T-cell (primary cell): ENCODE measurements around the gene POU2AF3. TPM values are rescaled to one million over a fixed set of nuclear protein-coding genes. Genes with fewer than 3 reads are reported as not detected.
"Not testable (repeated sequence)": the region's sequence is repeated elsewhere in the genome, so short reads cannot be mapped to it uniquely, and the experiment has no call there.

ENCODE experiments used
- ATAC-seq, 4 experiments: fragments of 200-7000 bp in 3 of 4; fragments of 150-1000 bp in 1 of 4; cut with Tn5 transposase; replicated peaks in 1 of 4; 1 replicate in 3 of 4; 2 replicates in 1 of 4; pipeline ENCODE4 v1.10.0; 2021; ENCODE audit warnings: moderate library complexity in 3 of 4, mild to moderate bottlenecking in 2 of 4, moderate number of reproducible peaks in 1 of 4
- CTCF ChIA-PET, 2 donors: fragments of 300-600 bp; sonication (Branson Sonifier 250); formaldehyde crosslinking; loops; one replicate each; lab custom pipeline; 2022; ENCODE audit warnings: antibody characterized with exemption in 2 of 2; lab: Charles Lee
- POLR2A ChIA-PET, 2 donors: fragments of 300-600 bp; sonication (Branson Sonifier 250); formaldehyde crosslinking; loops; one replicate each; lab custom pipeline; 2022; ENCODE audit warnings: antibody characterized with exemption in 2 of 2; lab: Charles Lee
- DNase-seq, 35 experiments: peaks; one replicate each; pipeline versions ENCODE4 v3.0.0 to v3.0.0-alpha.2; 2013 to 2023
- H3K27ac ChIP-seq: one replicate; pipeline ENCODE4 v1.5.1; 2013; ENCODE audit warnings: low read length
- H3K27me3 ChIP-seq, 2 experiments: replicated peaks in 1 of 2; 1 replicate in 1 of 2; 2 replicates in 1 of 2; pipeline versions ENCODE4 v1.6.1 to v1.7.0; 2013; ENCODE audit warnings: low read length in 1 of 2, mixed read lengths in 1 of 2; ENCODE audit not compliant: control insufficient read depth in 2 of 2, insufficient read depth in 2 of 2; ENCODE audit errors: extremely low read depth in 1 of 2
- H3K36me3 ChIP-seq, 2 donors: 1 replicate in 1 of 2; 2 replicates in 1 of 2; pipeline versions ENCODE4 v1.6.1 to v1.7.0; 2013; ENCODE audit warnings: low read length in 1 of 2; ENCODE audit not compliant: control insufficient read depth in 2 of 2, insufficient read depth in 1 of 2; ENCODE audit errors: extremely low read depth in 1 of 2
- H3K4me1 ChIP-seq, 2 experiments: 1 replicate in 1 of 2; 2 replicates in 1 of 2; pipeline versions ENCODE4 v1.6.1 to v1.7.0; 2013; ENCODE audit warnings: low read length in 2 of 2, mixed read lengths in 1 of 2; ENCODE audit not compliant: insufficient read depth in 2 of 2, control insufficient read depth in 1 of 2; ENCODE audit errors: extremely low read depth in 1 of 2
- H3K4me3 ChIP-seq, 2 donors: 1 replicate in 1 of 2; 2 replicates in 1 of 2; pipeline versions ENCODE4 v1.5.1 to v1.7.0; 2013; ENCODE audit warnings: mild to moderate bottlenecking in 2 of 2, low read length in 1 of 2, moderate library complexity in 1 of 2; ENCODE audit not compliant: control insufficient read depth in 1 of 2; ENCODE audit errors: extremely low read depth in 1 of 2
- H3K9me3 ChIP-seq: 2 replicates; pipeline ENCODE4 v1.7.0; 2013
- H3K27ac Mint-ChIP-seq, 2 donors: one replicate each; pipeline ENCODE4 v1.8.0; 2020 to 2021; ENCODE audit warnings: mild to moderate bottlenecking in 2 of 2, mixed read lengths in 2 of 2
- H3K27me3 Mint-ChIP-seq, 2 donors: one replicate each; pipeline ENCODE4 v1.8.0; 2021 to 2022; ENCODE audit warnings: mixed read lengths in 2 of 2
- H3K36me3 Mint-ChIP-seq: one replicate; pipeline ENCODE4 v1.8.0; 2021; ENCODE audit warnings: mixed read lengths
- H3K4me1 Mint-ChIP-seq, 3 donors: one replicate each; pipeline ENCODE4 v1.8.0; 2020 to 2022; ENCODE audit warnings: mixed read lengths in 3 of 3, mild to moderate bottlenecking in 1 of 3
- H3K4me3 Mint-ChIP-seq, 3 donors: one replicate each; pipeline ENCODE4 v1.8.0; 2020 to 2022; ENCODE audit warnings: mild to moderate bottlenecking in 3 of 3, mixed read lengths in 3 of 3, moderate library complexity in 3 of 3
- H3K9me3 Mint-ChIP-seq, 3 donors: one replicate each; pipeline ENCODE4 v1.8.0; 2020 to 2022; ENCODE audit warnings: mixed read lengths in 3 of 3
- WGBS: methylation state at CpG from one replicate; pipeline ENCODE4 v1.1.5; 2013; ENCODE audit warnings: missing lambda C conversion rate; ENCODE audit not compliant: insufficient coverage; 5-methylcytosine and 5-hydroxymethylcytosine counted together
- total RNA-seq, 35 experiments: library from RNA in 6 of 35; stranded (reverse) in 6 of 35; fragments of 120-200 nt in 1 of 35; gene quantifications; one replicate each; pipeline versions ENCODE4 v1.2.1 to v1.2.4 and lab custom pipeline; 2013 to 2026

The POU2AF3 gene
- total RNA-seq, 5 donors from 2014 or later (not counting 1 experiment from before 2014, with no cell fraction given), result not detected

DNA sequence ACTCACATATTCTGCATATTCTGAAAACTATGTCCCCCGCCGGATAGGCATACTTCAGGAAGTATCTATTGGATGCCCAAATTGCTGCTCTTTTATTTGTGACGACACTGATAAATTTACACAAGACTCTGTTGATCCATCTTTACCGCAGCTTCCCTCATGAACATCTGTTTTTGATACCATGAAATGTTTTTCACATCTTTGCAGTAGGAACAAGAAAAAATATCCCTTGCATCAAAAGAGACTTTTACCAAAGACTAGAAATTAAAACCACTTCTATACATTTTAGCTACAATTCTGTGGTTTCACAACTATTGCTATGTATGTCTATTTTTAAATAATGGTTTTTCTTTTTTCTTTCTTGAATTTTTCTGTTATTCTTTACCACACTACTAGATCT, 37.5 kb upstream of the POU2AF3 start:
- 44% methylated on average over 3 of the region's 4 CpGs for WGBS
- H3K4me1 Mint-ChIP-seq, result peaks cover 0 to 4% (median 0%) of the 10 kb centered on the region in 3 donors
- peaks cover 0 to 2% of the 10 kb centered on the region in 2 experiments for H3K4me1 ChIP-seq
- ATAC-seq (no peak), DNase-seq (no peak)
- no peaks in the 10 kb centered on the region for H3K9me3 Mint-ChIP-seq
- H3K27me3 Mint-ChIP-seq, result peaks cover 8 to 24% of the 10 kb centered on the region in 2 donors
- H3K27me3 ChIP-seq, result peaks cover 0 to 2% of the 10 kb centered on the region in 2 experiments
- no peaks in the 10 kb centered on the region for H3K9me3 ChIP-seq
- no peaks in the 10 kb centered on the region for H3K36me3 Mint-ChIP-seq
- no peak overlapping the region for H3K27ac Mint-ChIP-seq
- H3K4me3 ChIP-seq, result no peak overlapping the region
- no peaks in the 10 kb centered on the region for H3K36me3 ChIP-seq
- no peak overlapping the region for H3K27ac ChIP-seq
- CTCF ChIA-PET, result no interaction called here
- POLR2A ChIA-PET, result no interaction called here
- no peak overlapping the region for H3K4me3 Mint-ChIP-seq

GRCh38 chr11:111264646-111265045, 33.7 kb upstream of the POU2AF3 start:
- Mint-ChIP-seq H3K27me3 (peaks cover 4 to 20% of the 10 kb centered on the region in 2 donors), H3K4me3 (no peak overlapping the region), H3K4me1 (peaks cover 0 to 4% (median 0%) of the 10 kb centered on the region in 3 donors), H3K36me3 (no peaks in the 10 kb centered on the region), H3K27ac (no peak overlapping the region), H3K9me3 (no peaks in the 10 kb centered on the region)
- Histone ChIP-seq H3K36me3 (no peaks in the 10 kb centered on the region), H3K27ac (no peak overlapping the region), H3K9me3 (no peaks in the 10 kb centered on the region), H3K4me1 (peaks cover 0 to 2% of the 10 kb centered on the region in 2 experiments), H3K27me3 (peaks cover 0 to 6% of the 10 kb centered on the region in 2 experiments), H3K4me3 (no peak overlapping the region)
- ChIA-PET POLR2A (no interaction called here), CTCF (no interaction called here)
- DNase-seq, result no peak
- WGBS, result 64% methylated on average over 1 of the region's 1 CpG
- ATAC-seq, result no peak

DNA sequence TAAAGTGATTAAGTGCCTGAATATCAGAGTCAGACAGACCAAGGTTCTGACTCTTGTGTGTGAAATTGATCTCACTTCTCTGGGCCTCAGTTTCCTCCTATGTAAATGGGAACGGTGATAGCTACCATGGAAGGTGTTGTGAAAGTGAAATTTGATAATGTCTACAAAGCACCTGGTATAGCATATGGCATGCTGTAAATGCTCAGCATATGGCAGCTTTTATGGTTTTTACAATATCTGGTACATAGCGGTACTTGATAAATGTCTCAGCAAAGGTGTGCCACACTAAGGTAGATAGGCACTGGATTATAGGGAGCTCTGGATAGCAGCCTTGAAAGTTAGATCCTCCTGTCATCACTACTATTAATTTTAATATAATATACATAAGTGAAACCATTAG, 32.9 kb upstream of the POU2AF3 start:
- CTCF ChIA-PET, result no interaction called here
- WGBS, result 100% methylated on average over 1 of the region's 2 CpGs

GRCh38 chr11:111268303-111268702, 30.0 kb upstream of the POU2AF3 start:
- ATAC-seq, H3K4me3 ChIP-seq, H3K4me1 Mint-ChIP-seq, CTCF ChIA-PET, H3K4me1 ChIP-seq, H3K4me3 Mint-ChIP-seq, DNase-seq, H3K9me3 ChIP-seq, H3K36me3 ChIP-seq, POLR2A ChIA-PET, H3K27ac ChIP-seq, H3K27ac Mint-ChIP-seq, H3K36me3 Mint-ChIP-seq, H3K9me3 Mint-ChIP-seq: not testable (repeated sequence)
- H3K27me3 Mint-ChIP-seq, result peaks cover 9 to 12% of the 10 kb centered on the region in 2 donors
- peaks cover 0 to 12% of the 10 kb centered on the region in 2 experiments for H3K27me3 ChIP-seq
- WGBS, result no CpG with 5 or more reads among the region's 4 CpGs

More for the DNA sequence above, 32.9 kb upstream of the POU2AF3 start:
- Histone ChIP-seq H3K4me1 (peaks cover 0 to 2% of the 10 kb centered on the region in 2 experiments), H3K27ac (no peak overlapping the region), H3K36me3 (no peaks in the 10 kb centered on the region), H3K27me3 (peaks cover 0 to 6% of the 10 kb centered on the region in 2 experiments), H3K4me3 (no peak overlapping the region), H3K9me3 (no peaks in the 10 kb centered on the region)
- POLR2A ChIA-PET, result no interaction called here
- no peak overlapping the region for H3K4me3 Mint-ChIP-seq
- H3K27me3 Mint-ChIP-seq, result peaks cover 4 to 18% of the 10 kb centered on the region in 2 donors
- peaks cover 0 to 4% (median 0%) of the 10 kb centered on the region in 3 donors for H3K4me1 Mint-ChIP-seq
- ATAC-seq (no peak), DNase-seq (no peak)
- no peaks in the 10 kb centered on the region for H3K9me3 Mint-ChIP-seq
- H3K27ac Mint-ChIP-seq, result no peak overlapping the region
- H3K36me3 Mint-ChIP-seq, result no peaks in the 10 kb centered on the region

- Mint-ChIP-seq H3K36me3 (no peaks in the 10 kb centered on the region), H3K4me1 (peaks cover 0 to 9% (median 5%) of the 10 kb centered on the region in 3 donors), H3K9me3 (no peaks in the 10 kb centered on the region), H3K27me3 (peaks cover 9 to 10% of the 10 kb centered on the region in 2 donors), H3K27ac (no peak overlapping the region), H3K4me3 (no peak overlapping the region)
- Histone ChIP-seq H3K4me1 (no peaks in the 10 kb centered on the region), H3K36me3 (no peaks in the 10 kb centered on the region), H3K4me3 (no peak overlapping the region), H3K27ac (no peak overlapping the region), H3K27me3 (peaks cover 0 to 12% of the 10 kb centered on the region in 2 experiments), H3K9me3 (no peaks in the 10 kb centered on the region)
- DNase-seq (no peak), ATAC-seq (no peak)
- CTCF ChIA-PET, result interaction anchor here in 1 of 2 donors (0.5 kb wide), 1 partner anchor 1065 kb away, joined by 8 read pairs; no protein-coding TSS in a partner anchor
- whole genome bisulfite sequencing, result 63% methylated on average over 4 of the region's 5 CpGs
- POLR2A ChIA-PET, result interaction anchor here in 1 of 2 donors (0.5 kb wide), 1 partner anchor 42 kb away, joined by 4 read pairs; no protein-coding TSS in a partner anchor
These were observed 29.0 kb upstream of the POU2AF3 start for GRCh38 chr11:111269146-111269868.

- no peak overlapping the region for H3K27ac Mint-ChIP-seq
- POLR2A ChIA-PET, result no interaction called here
- no peaks in the 10 kb centered on the region for H3K9me3 Mint-ChIP-seq
- no peaks in the 10 kb centered on the region for H3K36me3 Mint-ChIP-seq
- H3K4me1 Mint-ChIP-seq, result peaks cover 0 to 6% (median 5%) of the 10 kb centered on the region in 3 donors
- CTCF ChIA-PET, result interaction anchor here in 1 of 2 donors (1.0 kb wide), 1 partner anchor 10 kb away, joined by 5 read pairs; no protein-coding TSS in a partner anchor
- ATAC-seq (no peak), DNase-seq (no peak)
- Histone ChIP-seq H3K27me3 (peaks cover 0 to 8% of the 10 kb centered on the region in 2 experiments), H3K4me1 (no peaks in the 10 kb centered on the region), H3K9me3 (no peaks in the 10 kb centered on the region), H3K4me3 (no peak overlapping the region), H3K27ac (no peak overlapping the region), H3K36me3 (no peaks in the 10 kb centered on the region)
- peaks cover 4 to 10% of the 10 kb centered on the region in 2 donors for H3K27me3 Mint-ChIP-seq
- WGBS, result 20% methylated on average over 1 of the region's 3 CpGs
- H3K4me3 Mint-ChIP-seq, result no peak overlapping the region
These were observed 25.9 kb upstream of the POU2AF3 start for GRCh38 chr11:111272420-111272819.
